ENCODE results near the gene SECISBP2L. TPM values are rescaled to one million over a fixed set of nuclear protein-coding genes. Genes with fewer than 3 reads are reported as not detected.
A peak's percentile ranks its signal among the peaks of the same experiment; 100 is the strongest.

Gene SECISBP2L
- total RNA-seq, 1 donor, result 74.3 TPM

- TF ChIP-seq CTCF (IDR thresholded peaks at IDR 0.05; ENCODE audit: insufficient read depth, low read depth, low read length), result no peak
- peak; percentile 44 for DNase-seq (ENCODE audit: low read depth)
- no peak overlapping the region for H3K4me3 ChIP-seq (ENCODE audit: low read depth, low read length)
Observed at GRCh38 chr15:49023354-49023753, 22.9 kb downstream of the SECISBP2L start.

- no peak overlapping the region for H3K4me3 ChIP-seq (ENCODE audit: low read depth, low read length)
- DNase-seq (ENCODE audit: low read depth), result no peak
- no peak for TF ChIP-seq CTCF (IDR thresholded peaks at IDR 0.05; ENCODE audit: insufficient read depth, low read depth, low read length)
Observed at GRCh38 chr15:49015896-49016295, 30.4 kb downstream of the SECISBP2L start.

GRCh38 chr15:48999314-48999713 is 46.9 kb downstream of the SECISBP2L start:
- DNase-seq (ENCODE audit: low read depth), result no peak
- H3K4me3 ChIP-seq (ENCODE audit: low read depth, low read length), result no peak overlapping the region
- no peak for TF ChIP-seq CTCF (IDR thresholded peaks at IDR 0.05; ENCODE audit: insufficient read depth, low read depth, low read length)

- H3K4me3 ChIP-seq (ENCODE audit: low read depth, low read length), result no peak overlapping the region
- no peak for DNase-seq (ENCODE audit: low read depth)
- TF ChIP-seq CTCF (IDR thresholded peaks at IDR 0.05; ENCODE audit: insufficient read depth, low read depth, low read length), result no peak
Observed at GRCh38 chr15:48996276-48996675, 50.0 kb downstream of the SECISBP2L start.

GRCh38 chr15:48993380-48993779 is 52.9 kb downstream of the SECISBP2L start:
- DNase-seq (ENCODE audit: low read depth), result no peak
- H3K4me3 ChIP-seq (ENCODE audit: low read depth, low read length), result no peak overlapping the region
- TF ChIP-seq CTCF (IDR thresholded peaks at IDR 0.05; ENCODE audit: insufficient read depth, low read depth, low read length), result no peak

- TF ChIP-seq CTCF (IDR thresholded peaks at IDR 0.05; ENCODE audit: insufficient read depth, low read depth, low read length), result no peak
- no peak for DNase-seq (ENCODE audit: low read depth)
Observed at GRCh38 chr15:48992545-48992944, 53.7 kb downstream of the SECISBP2L start.

GRCh38 chr15:48992096-48992495 is 54.1 kb downstream of the SECISBP2L start:
- no peak overlapping the region for H3K4me3 ChIP-seq (ENCODE audit: low read depth, low read length)
- no peak for DNase-seq (ENCODE audit: low read depth)
- no peak for TF ChIP-seq CTCF (IDR thresholded peaks at IDR 0.05; ENCODE audit: insufficient read depth, low read depth, low read length)

More at GRCh38 chr15:48992545-48992944, 53.7 kb downstream of the SECISBP2L start:
- H3K4me3 ChIP-seq (ENCODE audit: low read depth, low read length), result no peak overlapping the region

All from fibroblast of villous mesenchyme (primary cell).